KOPT-K1 (cell line): Measurements from ENCODE around the gene CDK18.

Experiments used
- H3K27ac ChIP-seq: fragments of 200-600 bp; sonication (generic); 2 replicates; pipeline ENCODE4 v1.5.1; 2016; ENCODE audit warnings: antibody characterized with exemption, mild to moderate bottlenecking, low read depth, low read length; ENCODE audit not compliant: poor library complexity, severe bottlenecking
- H3K36me3 ChIP-seq: fragments of 200-600 bp; sonication (generic); 2 replicates; pipeline ENCODE4 v1.5.1; 2017; ENCODE audit warnings: antibody characterized with exemption, mild to moderate bottlenecking, low read length, moderate library complexity; ENCODE audit not compliant: insufficient read depth
- H3K9me3 ChIP-seq: fragments of 200-600 bp; sonication (generic); 2 replicates; pipeline ENCODE4 v1.5.1; 2017; ENCODE audit warnings: antibody characterized with exemption, low read length, mild to moderate bottlenecking; ENCODE audit not compliant: insufficient read depth, poor library complexity, severe bottlenecking

The CDK18 gene

GRCh38 chr1:205492201-205492667 lies 12.2 kb upstream of the CDK18 start:
- no peak overlapping the region for H3K27ac ChIP-seq
- H3K9me3 ChIP-seq: no peaks in the 10 kb centered on the region
- H3K36me3 ChIP-seq: no peaks in the 10 kb centered on the region

GRCh38 chr1:205492774-205493173 lies 11.7 kb upstream of the CDK18 start:
- Histone ChIP-seq H3K36me3 (no peaks in the 10 kb centered on the region), H3K27ac (no peak overlapping the region), H3K9me3 (no peaks in the 10 kb centered on the region)

- Histone ChIP-seq H3K27ac (no peak overlapping the region), H3K36me3 (no peaks in the 10 kb centered on the region), H3K9me3 (no peaks in the 10 kb centered on the region)
These were observed 11.0 kb upstream of the CDK18 start for GRCh38 chr1:205493241-205494085.

GRCh38 chr1:205494115-205494514 lies 10.4 kb upstream of the CDK18 start:
- Histone ChIP-seq H3K36me3 (no peaks in the 10 kb centered on the region), H3K9me3 (no peaks in the 10 kb centered on the region), H3K27ac (no peak overlapping the region)

- Histone ChIP-seq H3K9me3 (no peaks in the 10 kb centered on the region), H3K27ac (no peak overlapping the region), H3K36me3 (no peaks in the 10 kb centered on the region)
These were observed 9.1 kb upstream of the CDK18 start for GRCh38 chr1:205495237-205495823.

- H3K27ac ChIP-seq: no peak overlapping the region
- H3K36me3 ChIP-seq: no peaks in the 10 kb centered on the region
- no peaks in the 10 kb centered on the region for H3K9me3 ChIP-seq
These were observed 7.8 kb upstream of the CDK18 start for GRCh38 chr1:205496661-205497060.

GRCh38 chr1:205497351-205497750 lies 7.1 kb upstream of the CDK18 start:
- Histone ChIP-seq H3K27ac (no peak overlapping the region), H3K9me3 (no peaks in the 10 kb centered on the region), H3K36me3 (no peaks in the 10 kb centered on the region)

- Histone ChIP-seq H3K27ac (no peak overlapping the region), H3K9me3 (no peaks in the 10 kb centered on the region), H3K36me3 (no peaks in the 10 kb centered on the region)
These were observed 4.7 kb upstream of the CDK18 start for GRCh38 chr1:205499789-205500188.

- no peaks in the 10 kb centered on the region for H3K9me3 ChIP-seq
- H3K36me3 ChIP-seq: no peaks in the 10 kb centered on the region
- no peak overlapping the region for H3K27ac ChIP-seq
These were observed 3.9 kb upstream of the CDK18 start for GRCh38 chr1:205500240-205501233.

- Histone ChIP-seq H3K27ac (no peak overlapping the region), H3K36me3 (no peaks in the 10 kb centered on the region), H3K9me3 (no peaks in the 10 kb centered on the region)
These were observed 2.2 kb upstream of the CDK18 start for GRCh38 chr1:205502111-205502810.

GRCh38 chr1:205502992-205503391 lies 1.5 kb upstream of the CDK18 start:
- Histone ChIP-seq H3K27ac (no peak overlapping the region), H3K9me3 (no peaks in the 10 kb centered on the region), H3K36me3 (no peaks in the 10 kb centered on the region)

- H3K9me3 ChIP-seq: no peaks in the 10 kb centered on the region
- H3K36me3 ChIP-seq: no peaks in the 10 kb centered on the region
- peak overlapping the region; percentile 53 for H3K27ac ChIP-seq
These were observed 734 bp downstream of the CDK18 start for GRCh38 chr1:205505076-205505729.

- Histone ChIP-seq H3K27ac (no peak overlapping the region), H3K36me3 (no peaks in the 10 kb centered on the region), H3K9me3 (no peaks in the 10 kb centered on the region)
These were observed 1.3 kb downstream of the CDK18 start for GRCh38 chr1:205505791-205506190.
